Kidney glomerular epithelial cell (primary cell): Measurements from ENCODE around the gene TRIM46.
A peak's percentile ranks its signal among the peaks of the same experiment; 100 is the strongest.

Experiments
- DNase-seq: peaks from one replicate; lab custom pipeline; 2025; lab: John Stamatoyannopoulos, UW

The TRIM46 gene

DNA sequence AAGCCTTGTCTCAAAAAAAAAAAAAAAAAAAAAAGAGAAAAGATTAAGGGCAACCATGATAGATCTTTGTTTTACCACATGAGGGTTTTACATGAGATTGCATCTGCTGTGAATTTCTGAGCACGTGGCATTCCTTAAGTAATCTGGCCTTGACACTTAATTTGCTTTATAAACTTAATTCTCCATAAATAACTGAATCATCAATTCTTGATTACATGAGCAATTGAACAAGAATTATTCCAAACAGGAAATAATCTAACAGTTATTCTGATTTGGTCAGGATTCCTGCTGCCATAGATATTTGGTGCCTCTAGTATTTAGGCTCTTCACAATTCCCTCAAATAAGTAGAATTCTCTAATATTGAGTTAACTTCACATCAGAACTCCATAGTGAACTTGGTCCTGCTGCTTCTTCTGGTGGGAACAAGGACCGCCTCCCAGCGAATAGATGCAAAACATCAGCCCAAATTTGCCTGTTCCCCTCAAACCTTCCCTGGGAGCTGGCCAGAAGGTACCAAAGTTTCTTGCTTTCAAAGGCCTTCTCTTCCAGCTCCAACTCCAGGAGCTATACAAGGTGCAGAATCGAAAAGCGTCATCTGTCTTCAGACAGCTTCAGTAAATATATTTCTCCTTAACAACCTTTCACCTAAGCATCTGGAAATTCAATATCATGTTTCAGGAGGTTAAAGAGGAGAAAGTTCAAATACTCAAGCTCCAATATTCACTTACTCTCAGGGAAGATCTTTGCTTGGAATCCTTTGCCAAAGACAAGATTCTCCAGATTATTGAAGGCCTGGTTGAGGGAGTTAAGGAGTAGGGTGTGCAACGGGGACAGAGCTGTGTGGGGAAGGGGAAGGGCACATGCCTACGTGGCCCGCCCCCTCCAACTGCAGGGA lies 1.6 kb upstream of the TRIM46 start:
- no peak for DNase-seq

DNA sequence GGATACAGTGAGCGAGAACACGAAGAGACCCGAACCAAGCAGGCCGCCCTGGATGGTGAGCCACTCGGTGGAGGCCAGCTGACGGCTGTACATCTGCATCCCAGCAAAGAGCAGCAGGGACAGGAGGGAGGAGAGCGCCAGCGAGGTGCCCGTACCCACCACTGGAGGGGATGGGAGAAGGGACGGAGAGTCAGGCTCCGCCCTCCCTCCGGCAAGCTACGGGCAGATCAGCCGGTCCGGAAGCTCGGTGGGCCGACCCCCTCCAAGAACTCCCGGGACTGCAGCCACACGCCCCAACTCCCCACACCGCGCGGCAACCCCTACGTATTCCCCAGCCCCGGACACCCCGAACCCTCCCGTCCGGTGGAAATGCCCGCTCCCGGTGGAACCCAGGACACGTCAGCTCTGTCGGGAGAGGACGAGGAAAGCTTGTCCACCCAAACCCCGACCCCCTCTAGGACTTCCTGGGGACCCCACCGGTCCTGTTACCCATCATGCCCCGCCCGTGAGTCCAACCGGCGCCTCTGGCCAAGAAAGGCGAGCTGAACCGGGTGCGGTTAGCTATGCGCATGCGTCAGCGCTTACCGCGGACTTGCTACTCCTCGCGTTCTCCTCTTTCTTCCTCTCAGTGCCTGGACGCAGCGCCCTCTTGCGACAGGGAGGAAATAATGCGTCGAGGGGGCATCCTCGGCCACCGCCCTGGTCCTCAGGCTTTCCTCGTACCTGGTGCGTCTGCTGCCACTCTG lies 744 bp upstream of the TRIM46 start, which contains the start of gene KRTCAP2:
KRTCAP2 (minus strand) TSS at position 573 of the 746 bp plus-strand sequence; CDS start at position 493, 80 bp downstream.
- peak; percentile 85 for DNase-seq

DNA sequence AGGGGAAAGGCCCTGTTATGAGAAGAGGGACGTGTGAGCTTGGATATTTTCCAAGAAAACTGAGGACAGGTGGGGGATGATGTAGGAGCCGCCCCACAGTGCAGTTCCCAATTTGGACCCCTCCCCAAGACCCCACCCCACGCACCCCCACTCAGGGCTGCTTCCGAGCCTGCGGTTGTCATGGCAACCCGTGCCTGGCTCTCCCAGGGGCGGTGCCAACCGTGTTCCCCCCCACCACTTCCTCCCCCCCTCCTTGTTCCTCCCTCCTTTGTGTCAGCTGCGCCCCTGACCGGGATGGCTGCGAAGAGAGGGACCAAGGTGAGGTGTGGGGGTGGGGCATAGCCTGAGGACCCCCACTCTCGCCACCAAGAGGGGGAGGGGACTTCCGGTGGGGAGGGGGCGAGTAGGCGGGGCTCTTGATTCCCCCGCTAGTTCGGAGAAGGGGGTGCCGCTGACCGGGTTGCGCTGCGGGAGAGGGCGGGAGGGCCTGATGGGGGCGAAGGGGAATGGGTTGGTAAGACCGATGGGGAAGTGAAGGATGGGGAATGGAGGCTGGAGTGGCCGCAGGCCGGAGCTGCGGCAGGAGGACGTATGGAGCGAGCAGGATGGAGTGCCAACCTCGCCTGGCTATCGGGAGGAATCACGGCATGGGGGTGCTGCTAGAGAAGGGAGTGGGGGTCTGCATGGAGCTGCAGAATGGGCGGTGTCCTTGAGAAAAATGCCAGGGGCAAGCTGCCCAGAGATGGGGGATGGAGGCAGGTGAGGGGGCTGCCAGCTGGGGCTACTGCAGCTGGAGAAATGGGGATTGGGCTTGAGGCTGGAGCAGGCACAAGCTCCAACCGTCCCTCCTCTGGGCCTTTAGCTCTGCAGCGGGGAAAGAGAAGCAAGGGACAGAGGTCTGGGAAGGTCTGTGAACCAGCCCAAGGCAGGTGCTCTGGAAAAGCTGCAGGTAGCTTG lies 953 bp downstream of the TRIM46 start:
- no peak for DNase-seq

DNA sequence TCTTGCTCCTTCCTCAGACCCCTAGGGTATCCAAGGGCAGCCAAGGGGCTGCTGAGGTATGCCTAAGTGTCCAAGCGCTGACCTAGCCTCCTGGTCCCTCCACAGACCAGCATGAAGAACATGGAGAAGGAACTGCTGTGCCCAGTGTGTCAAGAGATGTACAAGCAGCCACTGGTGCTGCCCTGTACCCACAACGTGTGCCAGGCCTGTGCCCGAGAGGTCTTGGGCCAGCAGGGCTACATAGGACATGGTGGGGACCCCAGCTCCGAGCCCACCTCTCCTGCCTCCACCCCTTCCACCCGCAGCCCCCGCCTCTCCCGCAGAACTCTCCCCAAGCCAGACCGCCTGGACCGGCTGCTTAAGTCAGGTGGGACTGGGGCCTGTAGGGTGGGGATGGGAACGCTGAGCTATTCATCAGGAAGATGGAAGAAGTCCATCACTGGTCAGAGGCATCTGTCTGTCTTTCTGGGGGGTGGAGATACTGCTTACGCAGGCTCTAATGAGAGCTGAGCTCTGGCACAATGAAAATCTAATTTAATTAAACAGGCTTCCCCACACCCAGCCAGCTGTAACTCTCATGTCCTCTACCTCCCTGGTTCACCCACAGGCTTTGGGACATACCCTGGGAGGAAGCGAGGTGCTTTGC lies 1.8 kb downstream of the TRIM46 start:
- no peak for DNase-seq

GRCh38 chr1:155175927-155176371 lies 2.3 kb downstream of the TRIM46 start:
- DNase-seq: no peak

GRCh38 chr1:155176544-155177071 lies 3.0 kb downstream of the TRIM46 start:
- peak; percentile 70 for DNase-seq

- DNase-seq: no peak
These were observed 3.7 kb downstream of the TRIM46 start for GRCh38 chr1:155177192-155177917.

- no peak for DNase-seq
These were observed 4.3 kb downstream of the TRIM46 start for GRCh38 chr1:155177918-155178281.

GRCh38 chr1:155178441-155179111 lies 4.9 kb downstream of the TRIM46 start:
- DNase-seq: no peak

DNA sequence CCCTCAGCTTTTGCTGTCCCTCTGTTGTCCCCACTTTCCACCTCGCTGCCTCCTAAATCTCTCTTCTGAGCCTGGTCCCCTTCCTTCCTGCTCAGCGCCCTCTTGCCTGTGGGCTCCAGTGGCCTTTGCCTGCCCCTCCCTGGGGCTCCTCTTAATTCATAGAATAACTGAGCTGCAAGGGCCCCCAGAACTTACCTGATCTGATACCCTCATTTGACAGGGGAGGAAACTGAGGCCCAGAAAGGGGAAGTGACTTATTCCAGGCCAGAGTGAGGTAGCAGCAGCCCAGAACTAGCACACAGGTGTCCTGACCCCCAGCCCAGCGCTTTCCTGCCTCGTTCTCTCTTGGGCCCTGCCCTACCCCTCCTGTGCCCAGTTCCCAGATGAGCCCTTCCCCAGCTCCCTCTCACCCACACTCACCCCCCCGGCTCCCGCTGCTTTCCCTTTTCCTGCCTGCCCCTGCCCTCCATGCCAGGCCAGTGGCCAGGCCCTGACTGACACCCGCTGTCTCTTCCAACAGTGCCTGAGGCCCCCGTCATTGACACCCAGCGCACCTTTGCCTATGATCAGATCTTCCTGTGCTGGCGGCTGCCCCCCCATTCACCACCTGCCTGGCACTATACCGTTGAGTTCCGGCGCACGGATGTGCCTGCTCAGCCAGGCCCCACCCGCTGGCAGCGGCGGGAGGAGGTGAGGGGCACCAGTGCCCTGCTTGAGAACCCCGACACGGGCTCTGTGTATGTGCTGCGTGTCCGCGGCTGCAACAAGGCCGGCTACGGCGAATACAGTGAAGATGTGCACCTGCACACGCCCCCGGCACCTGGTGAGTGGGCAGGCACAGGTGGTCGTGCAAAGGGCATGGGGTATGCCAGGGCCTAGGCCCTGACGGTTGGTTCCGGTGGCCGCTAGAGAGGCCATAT lies 5.7 kb downstream of the TRIM46 start:
- DNase-seq: no peak

DNA sequence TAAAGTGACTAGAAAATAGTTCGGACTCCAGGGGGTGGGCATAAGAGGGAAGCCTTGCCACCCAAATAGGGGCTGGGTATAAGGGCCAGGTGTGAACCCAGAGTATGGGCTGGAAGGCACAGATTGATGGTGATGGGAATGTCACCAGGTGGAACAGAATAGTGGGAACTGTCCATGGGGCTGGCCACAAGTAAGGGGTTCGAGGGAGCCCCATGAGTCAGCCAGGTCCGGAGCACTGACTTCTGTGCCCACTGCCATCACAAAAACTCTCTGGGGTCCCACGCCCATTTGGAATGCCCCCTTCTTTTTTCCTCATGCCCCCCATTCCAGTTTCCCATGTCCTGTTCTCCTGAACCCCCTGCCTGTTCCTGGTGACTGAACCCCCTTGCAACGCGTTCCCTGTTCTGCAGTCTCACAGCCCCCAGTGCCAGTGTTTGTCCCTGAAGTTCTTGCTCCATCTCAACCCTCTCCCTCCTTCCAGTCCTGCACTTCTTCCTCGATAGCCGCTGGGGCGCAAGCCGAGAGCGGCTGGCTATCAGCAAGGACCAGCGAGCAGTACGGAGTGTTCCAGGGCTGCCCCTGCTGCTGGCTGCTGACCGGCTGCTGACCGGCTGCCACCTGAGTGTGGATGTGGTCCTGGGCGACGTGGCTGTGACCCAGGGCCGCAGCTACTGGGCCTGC lies 7.9 kb downstream of the TRIM46 start:
- no peak for DNase-seq

- no peak for DNase-seq
These were observed 8.5 kb downstream of the TRIM46 start for GRCh38 chr1:155182052-155182550.

GRCh38 chr1:155183775-155184221 lies 10.1 kb downstream of the TRIM46 start:
- no peak for DNase-seq

GRCh38 chr1:155184351-155184811 lies 10.7 kb downstream of the TRIM46 start:
- DNase-seq: no peak

- no peak for DNase-seq
These were observed 11.5 kb downstream of the TRIM46 start for GRCh38 chr1:155184835-155185782.

DNA sequence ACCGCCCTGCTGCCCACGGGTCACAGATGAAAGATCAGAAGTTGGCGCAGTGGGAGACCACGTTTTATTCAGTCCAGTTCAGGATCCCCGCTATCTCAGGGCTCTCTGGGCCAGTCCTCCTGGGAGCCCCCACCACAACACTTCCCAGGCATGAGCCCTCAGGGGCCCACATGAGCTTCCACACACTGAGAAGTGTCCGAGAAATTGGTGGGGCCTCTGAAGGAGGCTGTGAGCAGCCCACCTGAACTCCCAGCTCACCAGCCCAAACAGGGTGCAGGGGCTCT lies 12.1 kb downstream of the TRIM46 start:
- DNase-seq: no peak
